Lower leg skin (tissue), 4 donors: ENCODE measurements around the gene PAQR8. TPM values are rescaled to one million over a fixed set of nuclear protein-coding genes. Genes with fewer than 3 reads are reported as not detected.

Experiments used
- DNase-seq, 2 donors: peaks; one replicate each; pipeline ENCODE4 v3.0.0-alpha.2; 2019; ENCODE audit warnings: low spot score in 2 of 2
- H3K4me3 ChIP-seq: fragments of 200-600 bp; sonication (generic); 2 replicates; pipeline ENCODE4 v1.5.1; 2017; ENCODE audit warnings: mild to moderate bottlenecking, low read depth; ENCODE audit not compliant: poor library complexity, severe bottlenecking
- POLR2A ChIP-seq, 2 donors: fragments of 450-650 bp; IDR thresholded peaks; one replicate each; pipeline ENCODE4 v1.6.1; 2016 to 2017; ENCODE audit warnings: antibody characterized with exemption in 2 of 2, mild to moderate bottlenecking in 1 of 2, moderate library complexity in 1 of 2
- WGBS, 2 donors: methylation state at CpG; one replicate each; pipeline ENCODE4 v1.1.5; 2018; 5-methylcytosine and 5-hydroxymethylcytosine counted together
- intact Hi-C: fragments of 100-400 bp; cut with DNase I; formaldehyde crosslinking; loops from one replicate; pipeline ENCODE4 v1.15.0; 2023; ENCODE audit warnings: low total_unique reads
- total RNA-seq, 4 donors: library from RNA; depleted of rRNA; stranded (reverse); fragments of >200 nt; gene quantifications; one replicate each; pipeline ENCODE4 v1.1.0, GENCODE V29; 2016
- TF ChIP-seq, protein P1 (sequence below), 3 donors: fragments of 450-650 bp; IDR thresholded peaks; one replicate each; pipeline ENCODE4 v1.5.1; 2016; ENCODE audit warnings: antibody characterized with exemption in 3 of 3, mild to moderate bottlenecking in 3 of 3, moderate library complexity in 2 of 3

Gene PAQR8, protein sequence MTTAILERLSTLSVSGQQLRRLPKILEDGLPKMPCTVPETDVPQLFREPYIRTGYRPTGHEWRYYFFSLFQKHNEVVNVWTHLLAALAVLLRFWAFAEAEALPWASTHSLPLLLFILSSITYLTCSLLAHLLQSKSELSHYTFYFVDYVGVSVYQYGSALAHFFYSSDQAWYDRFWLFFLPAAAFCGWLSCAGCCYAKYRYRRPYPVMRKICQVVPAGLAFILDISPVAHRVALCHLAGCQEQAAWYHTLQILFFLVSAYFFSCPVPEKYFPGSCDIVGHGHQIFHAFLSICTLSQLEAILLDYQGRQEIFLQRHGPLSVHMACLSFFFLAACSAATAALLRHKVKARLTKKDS
- total RNA-seq: 1 to 10 TPM; 1.6 to 4.3 (median 2.1) TPM

DNA sequence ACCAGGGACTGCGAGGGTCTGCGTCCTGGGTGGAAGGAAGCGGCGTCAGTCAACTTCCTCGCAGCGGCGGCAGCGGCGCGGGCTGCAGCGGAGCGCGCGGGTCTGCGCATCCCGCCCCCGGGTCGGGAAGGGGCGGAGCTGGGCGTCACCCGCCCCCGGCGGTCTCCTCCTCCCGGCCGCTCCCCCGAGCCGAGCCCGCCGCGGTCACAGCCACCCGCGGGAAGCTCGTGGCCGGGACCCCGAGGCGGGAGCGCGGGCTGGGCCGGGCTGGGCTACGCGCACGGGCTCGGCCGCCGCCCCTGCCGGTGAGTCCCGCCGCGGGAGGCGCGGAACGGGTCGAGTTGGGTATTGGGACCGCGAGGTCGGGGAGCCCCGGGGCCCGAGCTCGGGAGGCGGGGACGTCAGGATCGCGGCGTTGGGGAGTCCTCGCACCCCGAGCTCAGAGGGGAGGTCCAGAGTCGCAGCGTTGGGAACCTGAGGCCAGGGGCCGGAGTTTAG is at the start of gene PAQR8:
TSS of gene PAQR8 (plus strand) at position 207 of the 498 bp plus-strand sequence. CDS start 41,063 bp downstream, outside the sequence.
- 0 to 1% methylated on average over 7 to 35 of the region's 69 CpGs for WGBS, 2 donors

GRCh38 chr6:52312461-52312860 is 49.5 kb upstream of the PAQR8 start:
- intact Hi-C loops: no loop called here
- no peak overlapping the region for H3K4me3 ChIP-seq
- 96 to 98% methylated on average over 2 of the region's 2 CpGs for WGBS, 2 donors
- DNase-seq: no peak
- TF ChIP-seq, protein P1, sequence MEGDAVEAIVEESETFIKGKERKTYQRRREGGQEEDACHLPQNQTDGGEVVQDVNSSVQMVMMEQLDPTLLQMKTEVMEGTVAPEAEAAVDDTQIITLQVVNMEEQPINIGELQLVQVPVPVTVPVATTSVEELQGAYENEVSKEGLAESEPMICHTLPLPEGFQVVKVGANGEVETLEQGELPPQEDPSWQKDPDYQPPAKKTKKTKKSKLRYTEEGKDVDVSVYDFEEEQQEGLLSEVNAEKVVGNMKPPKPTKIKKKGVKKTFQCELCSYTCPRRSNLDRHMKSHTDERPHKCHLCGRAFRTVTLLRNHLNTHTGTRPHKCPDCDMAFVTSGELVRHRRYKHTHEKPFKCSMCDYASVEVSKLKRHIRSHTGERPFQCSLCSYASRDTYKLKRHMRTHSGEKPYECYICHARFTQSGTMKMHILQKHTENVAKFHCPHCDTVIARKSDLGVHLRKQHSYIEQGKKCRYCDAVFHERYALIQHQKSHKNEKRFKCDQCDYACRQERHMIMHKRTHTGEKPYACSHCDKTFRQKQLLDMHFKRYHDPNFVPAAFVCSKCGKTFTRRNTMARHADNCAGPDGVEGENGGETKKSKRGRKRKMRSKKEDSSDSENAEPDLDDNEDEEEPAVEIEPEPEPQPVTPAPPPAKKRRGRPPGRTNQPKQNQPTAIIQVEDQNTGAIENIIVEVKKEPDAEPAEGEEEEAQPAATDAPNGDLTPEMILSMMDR (IDR thresholded peaks at IDR 0.05): no peak
- TF ChIP-seq POLR2A (IDR thresholded peaks at IDR 0.05): no peak

More for the DNA sequence above, at the start of gene PAQR8:
- no peak for TF ChIP-seq POLR2A (IDR thresholded peaks at IDR 0.05)
- TF ChIP-seq, protein P1 (IDR thresholded peaks at IDR 0.05): no peak
- intact Hi-C loops: no loop called here
- DNase-seq: peak; percentile 29 to 93
- H3K4me3 ChIP-seq: peak within 1 kb of the TSS; percentile 64

DNA sequence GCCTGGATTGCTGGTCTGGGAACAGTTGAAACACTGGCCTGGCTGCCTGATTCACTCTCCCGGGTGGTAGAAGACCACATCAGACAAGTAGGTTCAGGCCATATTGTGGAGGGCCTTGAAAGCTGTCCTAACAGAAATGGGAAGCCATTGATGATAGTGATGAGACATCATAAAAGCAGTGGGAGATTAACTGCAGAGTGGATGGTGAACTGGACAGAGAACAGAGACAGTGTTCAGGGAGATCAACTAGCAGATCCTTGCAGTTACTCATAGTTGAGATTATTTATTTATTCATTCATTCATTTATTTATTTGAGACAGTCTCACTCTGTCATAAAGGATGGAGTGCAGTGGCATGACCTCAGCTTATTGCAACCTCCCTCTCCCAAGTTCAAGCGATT is 47.2 kb upstream of the PAQR8 start:
- intact Hi-C loops: no loop called here
- no peak for TF ChIP-seq POLR2A (IDR thresholded peaks at IDR 0.05)
- TF ChIP-seq, protein P1 (IDR thresholded peaks at IDR 0.05): no peak
- WGBS, 2 donors: 91 to 93% methylated on average over 2 of the region's 2 CpGs
- H3K4me3 ChIP-seq: no peak overlapping the region
- no peak for DNase-seq

DNA sequence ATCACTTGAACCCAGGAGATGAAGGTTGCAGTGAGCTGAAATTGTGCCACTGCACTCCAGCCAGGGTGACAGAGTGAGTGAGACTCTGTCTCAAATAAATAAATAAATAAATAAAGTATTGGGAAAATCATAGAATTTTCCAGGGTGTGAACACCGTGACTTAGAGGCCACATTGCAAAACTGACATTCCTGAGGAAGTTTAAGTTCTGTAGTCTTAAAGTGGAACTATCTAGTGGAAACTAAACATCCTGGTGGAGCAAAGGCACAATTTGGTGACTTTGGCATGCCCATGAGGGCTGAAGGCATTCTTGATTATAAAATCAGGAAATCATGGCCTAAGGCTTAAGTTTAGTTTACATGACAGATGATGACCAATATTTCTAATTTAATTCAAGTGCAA is 44.7 kb upstream of the PAQR8 start:
- 59 to 79% methylated on average over 1 of the region's 1 CpG for WGBS, 2 donors
- intact Hi-C loops: no loop called here
- DNase-seq: no peak
- no peak overlapping the region for H3K4me3 ChIP-seq
- TF ChIP-seq, protein P1 (IDR thresholded peaks at IDR 0.05): no peak
- TF ChIP-seq POLR2A (IDR thresholded peaks at IDR 0.05): no peak

GRCh38 chr6:52317841-52318581 is 43.9 kb upstream of the PAQR8 start:
- intact Hi-C loops: no loop called here
- DNase-seq: no peak
- TF ChIP-seq, protein P1 (IDR thresholded peaks at IDR 0.05): no peak
- TF ChIP-seq POLR2A (IDR thresholded peaks at IDR 0.05): no peak
- H3K4me3 ChIP-seq: no peak overlapping the region
- WGBS, 2 donors: 50 to 53% methylated on average over 4 of the region's 4 CpGs
